Neuronal stem cell (in vitro differentiated cells): Measurements from ENCODE around the gene IFI27.

ENCODE experiments used
- DNase-seq: peaks from one replicate; pipeline ENCODE4 v3.0.0-alpha.2; 2013; ENCODE audit warnings: low spot score
- H2AFZ ChIP-seq: one replicate; pipeline ENCODE4 v1.6.1; 2013; ENCODE audit warnings: mild to moderate bottlenecking, low read length, inconsistent platforms
- H2AK5ac ChIP-seq: 2 replicates; pipeline ENCODE4 v1.6.1; 2013; ENCODE audit warnings: low read depth, mild to moderate bottlenecking, inconsistent platforms, low read length, moderate library complexity, mixed read lengths
- H2BK120ac ChIP-seq: 2 replicates; pipeline ENCODE4 v1.6.1; 2013; ENCODE audit warnings: low read depth, mild to moderate bottlenecking, inconsistent platforms, low read length, moderate library complexity, mixed read lengths
- H2BK12ac ChIP-seq: one replicate; pipeline ENCODE4 v1.6.1; 2013; ENCODE audit warnings: low read length, inconsistent platforms
- H2BK15ac ChIP-seq: 2 replicates; pipeline ENCODE4 v1.6.1; 2013; ENCODE audit warnings: mild to moderate bottlenecking, low read length, inconsistent platforms, mixed read lengths
- H2BK5ac ChIP-seq: one replicate; pipeline ENCODE4 v1.6.1; 2013; ENCODE audit warnings: inconsistent platforms, mild to moderate bottlenecking, low read length, moderate library complexity
- H3K14ac ChIP-seq: one replicate; pipeline ENCODE4 v1.6.1; 2013; ENCODE audit warnings: low read length, inconsistent platforms
- H3K18ac ChIP-seq: 2 replicates; pipeline ENCODE4 v1.6.1; 2013; ENCODE audit warnings: low read length, inconsistent platforms
- H3K23ac ChIP-seq: 2 replicates; pipeline ENCODE4 v1.6.1; 2013; ENCODE audit warnings: low read depth, mild to moderate bottlenecking, mixed read lengths, low read length, inconsistent platforms; ENCODE audit not compliant: poor library complexity
- H3K27ac ChIP-seq: replicated peaks from 3 replicates; pipeline ENCODE4 v1.5.1; 2013; ENCODE audit warnings: low read length, inconsistent platforms
- H3K27me3 ChIP-seq, 3 experiments: 2 replicates each; pipeline ENCODE4 v1.6.1; 2013; ENCODE audit warnings: low read length in 3 of 3, mild to moderate bottlenecking in 2 of 3, inconsistent platforms in 1 of 3, low read depth in 1 of 3, mixed read lengths in 1 of 3, moderate library complexity in 1 of 3; ENCODE audit not compliant: control insufficient read depth in 3 of 3, insufficient read depth in 3 of 3
- H3K36me3 ChIP-seq, 2 donors: replicated peaks in 1 of 2; 2 replicates each; pipeline ENCODE4 v1.6.1; 2013; ENCODE audit warnings: low read length in 2 of 2; ENCODE audit not compliant: control insufficient read depth in 2 of 2, insufficient read depth in 2 of 2
- H3K4ac ChIP-seq: 2 replicates; pipeline ENCODE4 v1.6.1; 2013; ENCODE audit warnings: inconsistent platforms, mild to moderate bottlenecking, low read length, moderate library complexity
- H3K4me1 ChIP-seq, 2 donors: 1 replicate in 1 of 2; 2 replicates in 1 of 2; pipeline ENCODE4 v1.6.1; 2013; ENCODE audit warnings: low read length in 2 of 2, low read depth in 1 of 2; ENCODE audit not compliant: control insufficient read depth in 2 of 2, insufficient read depth in 1 of 2
- H3K4me2 ChIP-seq: one replicate; pipeline ENCODE4 v1.6.1; 2013; ENCODE audit warnings: mild to moderate bottlenecking, low read length, inconsistent platforms; ENCODE audit not compliant: insufficient read depth, poor library complexity, severe bottlenecking
- H3K4me3 ChIP-seq, 2 donors: 2 replicates each; pipeline ENCODE4 v1.5.1; 2013; ENCODE audit warnings: low read length in 2 of 2, mild to moderate bottlenecking in 2 of 2, inconsistent platforms in 1 of 2, moderate library complexity in 1 of 2
- H3K79me1 ChIP-seq: one replicate; pipeline ENCODE4 v1.6.1; 2013; ENCODE audit warnings: low read depth, mild to moderate bottlenecking, inconsistent platforms, low read length, moderate library complexity
- H3K9ac ChIP-seq: one replicate; pipeline ENCODE4 v1.6.1; 2013; ENCODE audit warnings: mild to moderate bottlenecking, low read depth, low read length, inconsistent platforms; ENCODE audit not compliant: poor library complexity
- H3K9me3 ChIP-seq, 2 donors: replicated peaks in 1 of 2; 2 replicates each; pipeline versions ENCODE3 to v1.6.1; 2013; ENCODE audit warnings: low read length in 2 of 2, mild to moderate bottlenecking in 2 of 2, inconsistent platforms in 1 of 2, low read depth in 1 of 2, mixed read lengths in 1 of 2, moderate library complexity in 1 of 2; ENCODE audit not compliant: control insufficient read depth in 2 of 2, insufficient read depth in 1 of 2
- H4K8ac ChIP-seq: one replicate; pipeline ENCODE4 v1.6.1; 2013; ENCODE audit warnings: low read depth, mild to moderate bottlenecking, inconsistent platforms, low read length, moderate library complexity
- H4K91ac ChIP-seq: one replicate; pipeline ENCODE4 v1.6.1; 2013; ENCODE audit warnings: low read length, low read depth, mild to moderate bottlenecking, inconsistent platforms; ENCODE audit not compliant: poor library complexity
- WGBS, 2 donors: extraction: QIAGEN DNeasy Blood & Tissue Kit; methylation state at CpG; one replicate each; pipeline ENCODE4 v1.1.7; 2013; ENCODE audit warnings: missing lambda C conversion rate in 2 of 2, mixed read lengths in 1 of 2; ENCODE audit not compliant: insufficient read length in 2 of 2, insufficient replicate concordance in 1 of 2; ENCODE audit errors: extremely low coverage in 2 of 2; 5-methylcytosine and 5-hydroxymethylcytosine counted together

IFI27 gene

GRCh38 chr14:94127330-94127729, 16.8 kb downstream of the IFI27 start:
- Histone ChIP-seq H4K8ac (no peak overlapping the region), H2BK12ac (no peak overlapping the region), H3K9me3 (no peaks in the 10 kb centered on the region), H3K4me3 (no peak overlapping the region), H3K36me3 (peaks cover 0 to 1% of the 10 kb centered on the region in 2 donors), H2BK120ac (no peak overlapping the region), H2AFZ (no peak overlapping the region), H3K18ac (no peak overlapping the region), H3K4ac (no peak overlapping the region), H3K79me1 (no peaks in the 10 kb centered on the region), H3K4me1 (peaks cover 0 to 7% of the 10 kb centered on the region in 2 donors), H3K14ac (no peak overlapping the region), H3K27ac (no peak overlapping the region), H3K27me3 (peaks cover 0 to 5% (median 0%) of the 10 kb centered on the region in 3 experiments), H3K9ac (no peak overlapping the region), H2BK5ac (no peak overlapping the region), H2BK15ac (no peak overlapping the region), H4K91ac (no peak overlapping the region), H3K23ac (no peak overlapping the region), H3K4me2 (no peak overlapping the region), H2AK5ac (no peak overlapping the region)
- no CpG with 5 or more reads among the region's 6 CpGs for WGBS, 2 donors
- DNase-seq, result no peak

- Histone ChIP-seq H3K79me1 (no peaks in the 10 kb centered on the region), H3K4ac (no peak overlapping the region), H2BK12ac (no peak overlapping the region), H3K9me3 (no peaks in the 10 kb centered on the region), H4K8ac (no peak overlapping the region), H3K18ac (peak overlapping the region; percentile 7), H3K4me2 (no peak overlapping the region), H3K9ac (no peak overlapping the region), H3K4me1 (peaks cover 0 to 7% of the 10 kb centered on the region in 2 donors), H3K23ac (no peak overlapping the region), H2AK5ac (peak overlapping the region; percentile 82), H3K14ac (no peak overlapping the region), H3K27me3 (peaks cover 0 to 5% (median 0%) of the 10 kb centered on the region in 3 experiments), H2AFZ (peak overlapping the region; percentile 95), H2BK15ac (peak overlapping the region; percentile 19), H3K36me3 (peaks cover 0 to 1% of the 10 kb centered on the region in 2 donors), H3K27ac (no peak overlapping the region), H2BK5ac (peak overlapping the region; percentile 54), H3K4me3 (no peak overlapping the region), H4K91ac (no peak overlapping the region), H2BK120ac (no peak overlapping the region)
- no CpG with 5 or more reads among the region's 14 CpGs for WGBS, 2 donors
- no peak for DNase-seq
These were observed 17.8 kb downstream of the IFI27 start for GRCh38 chr14:94128216-94128839.

GRCh38 chr14:94129111-94129757, 18.7 kb downstream of the IFI27 start, which contains the start of gene IFI27L2:
IFI27L2 (minus strand) TSS chr14:94129604; CDS start chr14:94129564, 40 bp downstream.
- H3K4me1 ChIP-seq, result peaks cover 0 to 7% of the 10 kb centered on the region in 2 donors
- H3K14ac ChIP-seq, result no peak within 1 kb of the TSS
- no peak within 1 kb of the TSS for H3K23ac ChIP-seq
- H3K4me2 ChIP-seq, result peak within 1 kb of the TSS; percentile 68
- WGBS, 2 donors, result no CpG with 5 or more reads among the region's 27 CpGs
- H3K27me3 ChIP-seq, result no peaks in the 10 kb centered on the region
- H3K9me3 ChIP-seq, result no peaks in the 10 kb centered on the region
- DNase-seq, result peak; percentile 80
- peak within 1 kb of the TSS; percentile 95 for H2AFZ ChIP-seq
- no peak within 1 kb of the TSS for H4K8ac ChIP-seq
- peak within 1 kb of the TSS; percentile 82 for H2AK5ac ChIP-seq
- H3K18ac ChIP-seq, result peak within 1 kb of the TSS; percentile 79
- H3K27ac ChIP-seq, result peak within 1 kb of the TSS; percentile 61
- H3K4me3 ChIP-seq, result peak within 1 kb of the TSS; percentile 47 to 80
- peak within 1 kb of the TSS; percentile 54 for H2BK5ac ChIP-seq
- no peak within 1 kb of the TSS for H3K4ac ChIP-seq
- peaks cover 0 to 1% of the 10 kb centered on the region in 2 donors for H3K36me3 ChIP-seq
- peak within 1 kb of the TSS; percentile 19 for H2BK15ac ChIP-seq
- no peak within 1 kb of the TSS for H4K91ac ChIP-seq
- H3K79me1 ChIP-seq, result no peaks in the 10 kb centered on the region
- H3K9ac ChIP-seq, result peak within 1 kb of the TSS; percentile 75
- H2BK12ac ChIP-seq, result no peak within 1 kb of the TSS
- no peak within 1 kb of the TSS for H2BK120ac ChIP-seq

- Histone ChIP-seq H2BK5ac (no peak overlapping the region), H3K27ac (peak overlapping the region; percentile 49), H3K9ac (no peak overlapping the region), H3K36me3 (peaks cover 0 to 1% of the 10 kb centered on the region in 2 donors), H3K4me2 (peak overlapping the region; percentile 68), H3K27me3 (no peaks in the 10 kb centered on the region), H3K4me1 (peaks cover 0 to 7% of the 10 kb centered on the region in 2 donors), H3K4me3 (peak overlapping the region; percentile 47 to 69), H2BK120ac (no peak overlapping the region), H2AK5ac (no peak overlapping the region), H3K9me3 (no peaks in the 10 kb centered on the region), H3K14ac (no peak overlapping the region), H2AFZ (peak overlapping the region; percentile 95), H2BK15ac (no peak overlapping the region), H4K8ac (no peak overlapping the region), H3K18ac (no peak overlapping the region), H4K91ac (no peak overlapping the region), H2BK12ac (no peak overlapping the region), H3K23ac (no peak overlapping the region), H3K4ac (no peak overlapping the region), H3K79me1 (no peaks in the 10 kb centered on the region)
- peak; percentile 42 for DNase-seq
- no CpG with 5 or more reads among the region's 12 CpGs for WGBS, 2 donors
These were observed 19.4 kb downstream of the IFI27 start for GRCh38 chr14:94129758-94130414.
